GM21447 (cell line): Measurements from ENCODE around the gene GP5.

Experiments
- ATAC-seq: cut with Tn5 transposase; IDR thresholded peaks from one replicate; pipeline ENCODE4 v1.9.1; 2021; ENCODE audit not compliant: unreplicated experiment

The GP5 gene

GRCh38 chr3:194351080-194351672 lies 47.9 kb downstream of the GP5 start, which contains the start of gene CPN2:
Gene CPN2 (minus strand): TSS chr3:194351328. CDS start chr3:194342702, 8,626 bp downstream.
- no peak for ATAC-seq

- no peak for ATAC-seq
These were observed 48.4 kb downstream of the GP5 start for GRCh38 chr3:194350726-194351071.

GRCh38 chr3:194348354-194348753 lies 50.7 kb downstream of the GP5 start:
- no peak for ATAC-seq

- no peak for ATAC-seq
These were observed 52.4 kb downstream of the GP5 start for GRCh38 chr3:194346621-194347020.

- ATAC-seq, result no peak
These were observed 53.0 kb downstream of the GP5 start for GRCh38 chr3:194346035-194346434.
